SU-DHL-6 (cell line): Measurements from ENCODE around the gene MYMX.

ENCODE experiments used
- H2AFZ ChIP-seq: fragments of 200-600 bp; sonication (generic); 2 replicates; pipeline ENCODE4 v1.6.1; 2014; ENCODE audit warnings: low read depth, mild to moderate bottlenecking, moderate library complexity, mixed read lengths, antibody characterized with exemption, low read length; ENCODE audit not compliant: severe bottlenecking
- H3F3A ChIP-seq: fragments of 200-600 bp; shearing (Covaris generic); 2 replicates; pipeline ENCODE4 v1.6.0; 2016; ENCODE audit warnings: antibody characterized with exemption, mild to moderate bottlenecking; ENCODE audit not compliant: insufficient read depth
- H3K27ac ChIP-seq: fragments of 200-600 bp; sonication (generic); 2 replicates; pipeline ENCODE4 v1.5.1; 2016; ENCODE audit warnings: low read depth, mild to moderate bottlenecking, low read length, moderate library complexity, mixed read lengths
- H3K27me3 ChIP-seq: fragments of 200-600 bp; sonication (generic), shearing (Covaris generic); 2 replicates; pipeline ENCODE4 v1.6.0; 2014; ENCODE audit warnings: mild to moderate bottlenecking, low read length
- H3K36me3 ChIP-seq: fragments of 200-600 bp; sonication (generic); 2 replicates; pipeline ENCODE4 v1.6.1; 2014; ENCODE audit warnings: mild to moderate bottlenecking, low read length, mixed read lengths
- H3K4me2 ChIP-seq: fragments of 300-600, 200-600 bp; shearing (Covaris generic), sonication (generic); 2 replicates; pipeline ENCODE4 v1.6.0; 2014; ENCODE audit warnings: low read length, low read depth, mild to moderate bottlenecking; ENCODE audit not compliant: poor library complexity, severe bottlenecking
- H3K4me3 ChIP-seq: fragments of 200-600 bp; sonication (generic); 2 replicates; pipeline ENCODE4 v1.5.1; 2014; ENCODE audit warnings: antibody characterized with exemption, low read length, mild to moderate bottlenecking, mixed read lengths; ENCODE audit not compliant: insufficient read depth, poor library complexity, severe bottlenecking
- H3K79me2 ChIP-seq: fragments of 200-600 bp; sonication (generic); 2 replicates; pipeline ENCODE4 v1.6.1; 2014; ENCODE audit warnings: mild to moderate bottlenecking, low read length, moderate library complexity; ENCODE audit not compliant: insufficient read depth
- H3K9ac ChIP-seq: fragments of 200-600 bp; sonication (generic); 2 replicates; pipeline ENCODE4 v1.7.0; 2014; ENCODE audit warnings: mild to moderate bottlenecking, low read length
- H3K9me2 ChIP-seq: fragments of 200-600 bp; sonication (generic); replicated peaks from 2 replicates; pipeline ENCODE4 v1.6.1; 2014; ENCODE audit warnings: low read length; ENCODE audit not compliant: insufficient read depth
- H3K9me3 ChIP-seq: fragments of 200-600 bp; sonication (generic); 2 replicates; pipeline ENCODE4 v1.6.1; 2014; ENCODE audit warnings: low read length, mixed read lengths; ENCODE audit not compliant: insufficient read depth
- H4K20me1 ChIP-seq: fragments of 200-600 bp; sonication (generic); 2 replicates; pipeline ENCODE4 v1.6.1; 2014; ENCODE audit warnings: low read depth, mild to moderate bottlenecking, antibody characterized with exemption, low read length, moderate library complexity, mixed read lengths
- CTCF ChIP-seq: fragments of 200-600 bp; sonication (generic); IDR thresholded peaks from one replicate; pipeline ENCODE4 v1.5.1; 2017; ENCODE audit warnings: antibody characterized with exemption, mild to moderate bottlenecking, low read length, moderate library complexity; ENCODE audit not compliant: insufficient read depth, poor library complexity, severe bottlenecking
- EZH2phosphoT487 ChIP-seq: fragments of 200-600 bp; sonication (generic), shearing (Covaris generic); conservative IDR thresholded peaks from 2 replicates; pipeline ENCODE4 v1.6.1; 2018; ENCODE audit warnings: mild to moderate bottlenecking, antibody characterized with exemption, low read length, moderate library complexity, mixed read lengths

MYMX gene

GRCh38 chr6:44238687-44239350, 22.1 kb downstream of the MYMX start:
- Histone ChIP-seq H3K27me3 (no peaks in the 10 kb centered on the region), H3K79me2 (no peaks in the 10 kb centered on the region), H3K36me3 (no peaks in the 10 kb centered on the region), H3K4me2 (no peak overlapping the region), H3K27ac (no peak overlapping the region), H2AFZ (no peak overlapping the region), H3K9me3 (no peaks in the 10 kb centered on the region), H3K9ac (no peak overlapping the region), H3K9me2 (no peaks in the 10 kb centered on the region), H3K4me3 (no peak overlapping the region), H4K20me1 (no peaks in the 10 kb centered on the region), H3F3A (peaks cover 8% of the 10 kb centered on the region)
- no peak for TF ChIP-seq CTCF
- TF ChIP-seq EZH2phosphoT487 = no peak

- Histone ChIP-seq H3K27ac (no peak overlapping the region), H3K27me3 (no peaks in the 10 kb centered on the region), H3K9me2 (no peaks in the 10 kb centered on the region), H3K9me3 (no peaks in the 10 kb centered on the region), H3K4me3 (no peak overlapping the region), H3F3A (peaks cover 16% of the 10 kb centered on the region), H3K9ac (no peak overlapping the region), H4K20me1 (peaks cover 9% of the 10 kb centered on the region), H2AFZ (no peak overlapping the region), H3K4me2 (no peak overlapping the region), H3K36me3 (peaks cover 9% of the 10 kb centered on the region), H3K79me2 (peaks cover 15% of the 10 kb centered on the region)
- no peak for TF ChIP-seq CTCF
- TF ChIP-seq EZH2phosphoT487 = no peak
These were observed 26.6 kb downstream of the MYMX start for GRCh38 chr6:44243345-44243744.

GRCh38 chr6:44245391-44245911, 28.7 kb downstream of the MYMX start:
- Histone ChIP-seq H4K20me1 (peaks cover 30% of the 10 kb centered on the region), H3K9me2 (no peaks in the 10 kb centered on the region), H3K4me2 (peak overlapping the region; percentile 56), H3K27ac (no peak overlapping the region), H3K79me2 (peaks cover 36% of the 10 kb centered on the region), H3K9ac (peak overlapping the region; percentile 90), H3K9me3 (no peaks in the 10 kb centered on the region), H3K36me3 (peaks cover 30% of the 10 kb centered on the region), H3K4me3 (peak overlapping the region; percentile 96), H3F3A (peaks cover 37% of the 10 kb centered on the region), H2AFZ (peak overlapping the region; percentile 80), H3K27me3 (no peaks in the 10 kb centered on the region)
- TF ChIP-seq EZH2phosphoT487 (no peak), CTCF (no peak)
